NCI-H524 (cell line): ENCODE data around the gene PHRF1.
"Not testable (repeated sequence)": the region's sequence is repeated elsewhere in the genome, so short reads cannot be mapped to it uniquely, and the experiment has no call there.

Experiments used
- DNase-seq, 2 experiments: peaks; one replicate each; lab custom pipeline; 2025; lab: John Stamatoyannopoulos, UW

PHRF1 gene

DNA sequence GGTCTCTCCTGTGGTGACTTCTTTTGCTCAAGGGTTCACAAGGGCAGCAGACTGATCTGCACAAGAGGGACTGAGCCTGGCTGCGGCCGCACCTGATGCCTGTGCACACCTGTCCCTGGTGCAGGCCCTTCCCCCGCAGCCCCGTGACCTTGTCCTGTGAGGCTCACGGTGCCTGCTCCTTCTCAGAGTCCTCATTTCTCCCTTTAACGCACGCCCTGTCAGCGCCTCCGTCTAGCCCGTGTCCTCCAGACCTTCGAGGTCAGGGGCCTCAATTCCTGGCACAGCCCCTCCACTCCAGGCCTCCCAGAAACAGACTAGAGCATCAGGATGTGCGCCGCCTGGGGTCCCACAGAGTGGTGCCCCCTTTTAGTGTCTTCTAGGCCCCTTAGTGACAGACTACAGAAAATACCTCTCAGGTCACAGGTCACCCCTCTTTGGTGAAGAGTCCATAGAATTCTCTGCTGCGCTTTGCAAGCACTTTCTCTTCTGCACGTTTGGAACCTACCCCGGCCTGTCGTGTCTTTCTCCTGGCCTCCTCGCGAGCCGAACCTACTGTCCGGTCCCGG lies 59.8 kb downstream of the PHRF1 start:
- DNase-seq, result no peak

DNA sequence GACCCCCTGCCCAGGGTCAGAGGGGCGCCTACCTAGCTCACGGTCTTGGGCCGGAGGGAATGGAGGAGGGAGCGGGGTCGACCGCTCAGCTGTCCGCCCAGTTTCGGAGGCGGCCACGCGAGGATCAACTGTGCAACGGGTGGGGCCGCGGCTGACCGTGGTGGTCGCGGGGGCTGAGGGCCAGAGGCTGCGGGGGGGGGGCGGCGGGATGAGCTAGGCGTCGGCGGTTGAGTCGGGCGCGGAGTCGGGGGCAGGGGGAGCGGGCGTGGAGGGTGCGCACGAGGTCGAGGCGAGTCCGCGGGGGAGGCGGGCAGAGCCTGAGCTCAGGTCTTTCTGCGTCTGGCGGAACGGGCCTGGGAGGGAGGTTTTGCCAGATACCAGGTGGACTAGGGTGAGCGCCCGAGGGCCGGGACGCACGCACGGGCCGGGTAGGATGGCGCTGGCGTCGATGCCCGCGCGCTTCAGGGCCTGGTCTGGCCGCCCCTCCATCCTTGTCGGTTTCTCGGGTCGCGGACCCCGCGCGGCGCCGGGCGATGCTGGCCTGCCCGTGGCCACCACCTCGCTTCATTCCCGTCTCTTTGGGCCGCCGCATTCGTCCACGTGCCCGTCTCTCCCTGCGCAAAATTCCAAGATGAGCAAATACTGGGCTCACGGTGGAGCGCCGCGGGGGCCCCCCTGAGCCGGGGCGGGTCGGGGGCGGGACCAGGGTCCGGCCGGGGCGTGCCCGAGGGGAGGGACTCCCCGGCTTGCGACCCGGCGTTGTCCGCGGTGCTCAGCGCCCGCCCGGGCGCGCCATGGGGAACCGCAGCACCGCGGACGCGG lies 60.5 kb downstream of the PHRF1 start, which contains the start of gene DRD4:
Gene DRD4, plus strand, starts transcription at position 759 of the 822 bp plus-strand sequence. Its CDS starts 36 bp downstream, at position 795.
- no peak for DNase-seq

DNA sequence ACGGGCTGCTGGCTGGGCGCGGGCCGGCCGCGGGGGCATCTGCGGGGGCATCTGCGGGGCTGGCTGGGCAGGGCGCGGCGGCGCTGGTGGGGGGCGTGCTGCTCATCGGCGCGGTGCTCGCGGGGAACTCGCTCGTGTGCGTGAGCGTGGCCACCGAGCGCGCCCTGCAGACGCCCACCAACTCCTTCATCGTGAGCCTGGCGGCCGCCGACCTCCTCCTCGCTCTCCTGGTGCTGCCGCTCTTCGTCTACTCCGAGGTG lies 61.0 kb downstream of the PHRF1 start:
- no peak for DNase-seq

DNA sequence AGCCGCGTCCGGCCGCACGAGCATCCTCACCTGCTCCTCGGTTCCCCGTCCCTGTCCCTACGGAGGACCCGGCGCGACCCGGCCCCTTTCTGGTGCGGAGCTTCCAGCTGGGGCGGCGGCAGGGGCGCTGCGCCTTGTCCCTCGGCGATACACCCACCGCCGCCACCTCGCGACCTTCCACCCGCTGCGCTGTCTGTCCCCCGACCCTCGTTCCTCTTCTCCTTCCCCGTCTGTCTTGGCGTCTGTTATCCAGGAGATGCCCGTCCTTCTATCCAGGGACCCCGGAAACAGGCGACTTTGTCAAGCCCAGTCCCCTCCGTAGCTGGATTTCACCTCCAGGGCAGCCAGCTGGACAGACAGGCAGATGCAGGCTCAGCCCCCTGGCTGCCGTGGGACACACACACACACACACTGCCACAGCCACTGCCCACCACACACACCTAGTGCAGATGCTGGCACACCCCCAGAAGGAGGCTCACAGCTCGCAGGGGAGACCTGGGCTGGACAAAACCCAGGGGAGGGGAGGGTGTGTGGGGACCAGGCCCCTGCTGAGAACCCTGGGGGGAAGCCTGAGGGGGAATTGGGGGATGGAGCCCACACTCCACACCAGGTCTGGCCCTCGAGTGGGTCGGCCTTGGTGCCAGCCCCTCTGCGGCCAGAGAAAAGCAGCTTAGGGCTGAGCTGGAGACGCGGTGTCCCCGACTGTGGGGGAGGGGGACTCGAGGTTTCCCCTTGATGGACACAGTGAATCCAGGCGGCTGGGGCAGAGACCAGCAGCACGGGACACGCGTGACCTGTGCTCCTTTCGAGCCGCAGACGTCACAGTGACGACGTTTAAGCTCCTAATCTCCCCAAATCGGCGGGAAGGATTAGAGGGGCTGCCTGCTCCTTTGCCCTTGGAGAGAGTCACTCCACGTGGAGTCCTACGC lies 61.6 kb downstream of the PHRF1 start:
- no peak for DNase-seq

DNA sequence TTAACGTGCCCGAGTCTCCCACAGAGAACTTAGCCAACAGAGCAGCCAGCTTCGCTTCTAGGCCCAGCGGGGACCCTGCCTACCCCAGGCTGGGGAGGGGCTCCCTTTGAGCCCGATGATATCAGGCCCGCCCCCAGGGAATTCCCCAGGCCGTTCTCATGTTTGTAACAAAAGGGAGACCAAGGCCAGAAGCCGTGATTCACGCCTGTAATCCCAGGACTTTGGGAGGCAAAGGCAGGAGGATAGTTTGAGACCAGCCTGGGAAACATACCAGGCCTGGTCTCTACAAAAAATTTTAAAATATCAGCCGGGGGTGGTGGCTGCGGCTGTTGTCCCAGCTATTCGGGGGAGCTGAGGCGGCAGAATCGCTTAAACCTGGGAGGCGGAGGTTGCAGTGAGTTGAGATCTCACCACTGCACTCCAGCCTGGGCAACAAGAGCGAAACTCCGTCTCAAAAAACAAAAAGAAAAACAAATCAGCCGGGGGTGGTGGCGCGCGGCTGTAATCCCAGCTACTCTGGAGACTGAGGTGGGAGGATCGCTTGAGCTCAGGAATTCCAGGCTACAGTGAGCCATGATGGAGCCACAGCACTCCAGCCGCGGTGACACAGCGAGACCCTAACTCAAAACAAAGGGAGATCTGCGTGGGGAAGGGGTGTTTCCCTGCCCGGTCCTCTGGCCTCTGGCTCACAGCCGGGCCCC lies 62.5 kb downstream of the PHRF1 start:
- DNase-seq, result no peak

DNA sequence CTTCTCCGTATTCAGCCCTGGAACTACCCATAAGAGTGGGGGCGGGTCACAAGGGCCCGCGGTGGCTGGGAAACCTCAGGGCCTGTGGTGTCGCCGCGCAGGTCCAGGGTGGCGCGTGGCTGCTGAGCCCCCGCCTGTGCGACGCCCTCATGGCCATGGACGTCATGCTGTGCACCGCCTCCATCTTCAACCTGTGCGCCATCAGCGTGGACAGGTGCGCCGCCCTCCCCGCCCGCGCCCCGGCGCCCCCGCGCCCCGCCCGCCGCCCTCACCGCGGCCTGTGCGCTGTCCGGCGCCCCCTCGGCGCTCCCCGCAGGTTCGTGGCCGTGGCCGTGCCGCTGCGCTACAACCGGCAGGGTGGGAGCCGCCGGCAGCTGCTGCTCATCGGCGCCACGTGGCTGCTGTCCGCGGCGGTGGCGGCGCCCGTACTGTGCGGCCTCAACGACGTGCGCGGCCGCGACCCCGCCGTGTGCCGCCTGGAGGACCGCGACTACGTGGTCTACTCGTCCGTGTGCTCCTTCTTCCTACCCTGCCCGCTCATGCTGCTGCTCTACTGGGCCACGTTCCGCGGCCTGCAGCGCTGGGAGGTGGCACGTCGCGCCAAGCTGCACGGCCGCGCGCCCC lies 63.2 kb downstream of the PHRF1 start:
- DNase-seq, result no peak

DNA sequence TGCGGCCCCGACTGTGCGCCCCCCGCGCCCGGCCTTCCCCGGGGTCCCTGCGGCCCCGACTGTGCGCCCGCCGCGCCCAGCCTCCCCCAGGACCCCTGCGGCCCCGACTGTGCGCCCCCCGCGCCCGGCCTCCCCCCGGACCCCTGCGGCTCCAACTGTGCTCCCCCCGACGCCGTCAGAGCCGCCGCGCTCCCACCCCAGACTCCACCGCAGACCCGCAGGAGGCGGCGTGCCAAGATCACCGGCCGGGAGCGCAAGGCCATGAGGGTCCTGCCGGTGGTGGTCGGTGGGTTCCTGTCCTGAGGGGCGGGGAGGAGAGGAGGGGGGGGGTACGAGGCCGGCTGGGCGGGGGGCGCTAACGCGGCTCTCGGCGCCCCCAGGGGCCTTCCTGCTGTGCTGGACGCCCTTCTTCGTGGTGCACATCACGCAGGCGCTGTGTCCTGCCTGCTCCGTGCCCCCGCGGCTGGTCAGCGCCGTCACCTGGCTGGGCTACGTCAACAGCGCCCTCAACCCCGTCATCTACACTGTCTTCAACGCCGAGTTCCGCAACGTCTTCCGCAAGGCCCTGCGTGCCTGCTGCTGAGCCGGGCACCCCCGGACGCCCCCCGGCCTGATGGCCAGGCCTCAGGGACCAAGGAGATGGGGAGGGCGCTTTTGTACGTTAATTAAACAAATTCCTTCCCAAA lies 63.9 kb downstream of the PHRF1 start:
- no peak for DNase-seq

DNA sequence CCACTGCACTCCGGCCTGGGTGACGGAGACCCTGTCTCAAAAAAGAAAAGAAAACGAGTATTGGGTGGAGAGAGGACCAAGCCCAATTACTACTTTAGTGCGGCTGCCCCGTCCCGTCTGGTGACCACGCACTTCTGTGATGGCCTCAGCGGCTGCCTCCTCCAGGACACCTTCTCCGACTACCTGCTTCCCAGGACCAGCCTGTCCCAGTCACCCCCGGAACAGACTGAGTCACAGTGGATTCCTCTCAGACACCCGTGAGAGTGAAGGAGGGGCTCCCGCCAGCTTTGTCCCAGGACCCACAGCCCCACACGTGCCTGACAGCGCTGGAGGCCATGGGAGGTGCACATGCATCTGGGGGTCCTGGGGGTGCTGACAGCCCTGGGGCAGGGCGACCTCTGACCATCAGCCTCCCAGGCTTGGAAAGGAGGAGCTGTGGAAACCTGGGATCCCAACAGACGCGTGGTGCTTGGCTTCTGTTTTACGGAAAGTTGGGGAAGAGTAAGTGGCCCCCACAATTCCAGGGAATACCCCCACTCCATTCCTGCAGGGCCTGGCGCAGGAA lies 65.6 kb downstream of the PHRF1 start:
- DNase-seq, result no peak

DNA sequence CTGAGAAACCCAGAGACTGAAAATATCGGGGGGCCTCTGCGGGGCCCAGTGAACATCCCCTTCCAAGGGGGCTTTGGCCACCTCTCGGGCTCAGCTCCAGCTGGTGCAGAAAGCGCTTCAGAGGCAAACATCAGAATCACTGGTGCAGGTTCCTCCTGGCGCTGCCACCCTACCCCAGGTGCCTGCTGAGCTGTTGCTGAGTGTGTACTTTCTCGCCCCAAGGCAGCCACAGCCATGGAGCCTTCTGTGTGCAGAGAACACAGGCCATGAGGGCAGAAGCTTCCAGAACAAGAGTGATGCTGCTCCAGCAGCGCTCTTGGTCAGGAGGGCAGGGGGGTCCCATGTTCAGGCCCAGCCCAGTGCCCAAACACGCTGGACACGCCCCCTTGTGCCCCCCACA lies 67.1 kb downstream of the PHRF1 start:
- DNase-seq, result no peak

DNA sequence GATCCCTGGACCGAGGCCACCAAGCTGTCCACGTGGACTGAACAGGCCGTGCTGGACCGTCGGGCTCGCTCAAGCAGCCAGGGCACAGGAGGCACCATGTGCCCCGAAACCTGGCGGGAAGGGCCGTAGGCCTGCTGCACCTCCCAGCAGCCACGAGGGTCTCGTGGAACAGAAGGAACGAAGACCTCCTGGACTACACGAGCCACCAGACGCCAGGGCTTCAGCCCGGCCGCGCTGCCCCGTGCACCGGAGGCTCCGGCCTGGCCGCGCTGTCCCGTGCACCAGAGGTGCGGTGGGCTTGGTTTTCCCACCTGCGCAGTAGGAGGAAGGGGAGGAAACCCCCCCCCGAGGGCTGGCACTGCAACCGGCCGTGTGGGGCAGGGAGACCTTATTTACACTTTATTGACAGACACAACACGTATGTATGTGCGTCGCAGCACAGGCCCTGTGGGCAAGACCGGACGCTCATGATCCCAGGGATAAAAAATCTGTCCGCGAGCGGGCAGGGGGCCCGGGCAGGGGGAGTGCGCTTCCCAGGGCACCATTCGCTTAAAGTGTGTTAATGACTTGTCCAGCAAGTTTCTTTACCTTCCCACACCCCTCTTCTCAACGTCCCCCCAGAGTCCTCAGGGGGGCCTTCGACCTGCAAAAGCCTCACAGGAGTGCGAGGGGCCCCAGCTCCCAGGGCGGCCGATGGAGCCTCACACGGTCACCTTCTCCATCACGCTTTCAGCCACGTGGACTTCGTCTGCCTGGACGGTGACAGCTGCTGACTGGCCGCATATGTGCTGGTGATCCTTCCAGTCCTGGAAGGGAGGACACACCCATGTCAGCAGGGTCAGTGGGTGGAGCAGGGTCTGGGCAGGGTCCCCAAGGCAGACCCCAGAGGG lies 67.8 kb downstream of the PHRF1 start:
- no peak for DNase-seq

DNA sequence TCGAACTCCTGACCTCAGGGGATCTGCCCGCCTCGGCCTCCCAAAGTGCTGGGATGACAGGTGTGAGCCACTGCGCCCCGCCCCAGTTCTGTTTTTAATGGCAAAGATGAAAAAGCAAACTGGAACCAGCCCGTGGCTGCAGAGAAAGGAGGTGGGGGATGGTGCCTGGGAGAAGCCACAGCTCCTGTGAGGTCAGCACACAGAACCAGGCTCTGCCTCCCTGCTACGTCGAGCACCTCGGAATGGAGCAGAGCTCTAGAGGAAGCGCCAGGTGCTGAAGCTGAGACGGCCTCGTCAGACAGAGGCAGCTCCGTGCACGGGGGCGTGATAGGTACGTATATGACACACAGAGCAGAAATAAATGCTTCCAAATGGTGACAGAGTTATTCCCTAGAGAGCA lies 69.3 kb downstream of the PHRF1 start:
- DNase-seq, result no peak

DNA sequence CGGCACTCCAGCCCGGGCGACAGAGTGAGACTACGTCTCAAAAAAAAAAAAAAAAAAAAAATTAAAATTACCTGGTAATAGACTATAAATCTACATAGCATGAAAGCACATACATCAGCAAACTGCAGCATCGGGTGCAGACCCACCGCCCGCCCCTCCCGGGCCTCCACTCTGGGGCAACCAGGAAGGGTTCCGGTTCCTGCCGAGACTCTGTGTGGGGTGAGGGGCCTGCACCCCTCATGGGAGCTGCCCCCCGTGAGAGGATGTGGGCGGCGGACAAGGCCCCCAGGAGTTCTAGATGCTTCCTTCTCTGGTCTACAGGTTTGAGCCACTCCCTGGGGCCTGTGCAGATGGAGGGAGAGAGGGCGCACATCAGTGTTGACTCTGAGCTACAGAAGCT lies 69.9 kb downstream of the PHRF1 start:
- no peak for DNase-seq

DNA sequence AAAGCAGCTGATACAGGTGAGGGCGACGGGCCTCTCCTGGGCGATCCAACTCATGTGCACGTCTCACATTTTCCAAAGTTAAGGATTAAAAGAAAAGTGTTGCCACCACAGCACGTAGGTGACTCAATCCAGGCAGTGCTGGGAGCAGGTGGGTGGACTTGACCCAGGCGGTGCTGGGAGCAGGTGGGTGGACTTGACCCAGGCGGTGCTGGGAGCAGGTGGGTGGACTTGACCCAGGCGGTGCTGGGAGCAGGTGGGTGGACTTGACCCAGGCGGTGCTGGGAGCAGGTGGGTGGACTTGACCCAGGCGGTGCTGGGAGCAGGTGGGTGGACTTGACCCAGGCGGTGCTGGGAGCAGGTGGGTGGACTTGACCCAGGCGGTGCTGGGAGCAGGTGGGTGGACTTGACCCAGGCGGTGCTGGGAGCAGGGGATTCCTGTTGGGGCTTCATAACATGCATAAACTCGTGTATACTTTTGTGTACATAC lies 71.4 kb downstream of the PHRF1 start:
- not testable (repeated sequence) for DNase-seq

DNA sequence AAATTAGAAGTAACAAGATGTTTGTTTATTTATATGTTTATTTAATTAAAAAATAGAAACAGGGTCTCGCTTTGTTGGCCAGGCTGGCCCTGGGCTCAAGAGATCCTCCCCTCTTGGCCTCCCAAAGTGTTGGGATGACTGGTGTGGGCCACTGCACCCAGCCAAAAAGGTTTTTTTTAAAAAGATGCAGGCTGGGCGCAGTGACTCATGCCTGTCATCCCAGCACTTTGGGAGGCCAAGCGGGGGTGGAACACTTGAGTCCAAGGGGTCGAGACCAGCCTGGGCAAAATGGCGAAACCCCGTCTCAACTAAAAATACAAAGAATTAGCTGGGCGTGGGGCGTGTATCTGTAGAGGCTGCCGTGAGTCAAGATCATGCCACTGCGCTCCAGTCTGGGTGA lies 74.2 kb downstream of the PHRF1 start:
- no peak for DNase-seq

DNA sequence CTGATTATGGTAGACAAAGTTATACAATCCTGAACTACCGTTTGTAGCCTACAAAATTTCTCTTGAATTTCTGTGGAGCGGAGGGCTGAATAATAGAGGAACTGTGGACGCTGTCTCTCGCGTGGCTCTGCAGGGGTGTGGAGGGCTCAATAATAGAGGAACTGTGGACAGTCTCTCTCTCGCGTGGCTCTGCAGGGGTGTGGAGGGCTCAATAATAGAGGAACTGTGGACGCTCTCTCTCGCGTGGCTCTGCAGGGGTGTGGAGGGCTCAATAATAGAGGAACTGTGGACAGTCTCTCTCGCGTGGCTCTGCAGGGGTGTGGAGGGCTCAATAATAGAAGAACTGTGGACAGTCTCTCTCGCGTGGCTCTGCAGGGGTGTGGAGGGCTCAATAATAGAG lies 76.9 kb downstream of the PHRF1 start:
- DNase-seq, result not testable (repeated sequence)

DNA sequence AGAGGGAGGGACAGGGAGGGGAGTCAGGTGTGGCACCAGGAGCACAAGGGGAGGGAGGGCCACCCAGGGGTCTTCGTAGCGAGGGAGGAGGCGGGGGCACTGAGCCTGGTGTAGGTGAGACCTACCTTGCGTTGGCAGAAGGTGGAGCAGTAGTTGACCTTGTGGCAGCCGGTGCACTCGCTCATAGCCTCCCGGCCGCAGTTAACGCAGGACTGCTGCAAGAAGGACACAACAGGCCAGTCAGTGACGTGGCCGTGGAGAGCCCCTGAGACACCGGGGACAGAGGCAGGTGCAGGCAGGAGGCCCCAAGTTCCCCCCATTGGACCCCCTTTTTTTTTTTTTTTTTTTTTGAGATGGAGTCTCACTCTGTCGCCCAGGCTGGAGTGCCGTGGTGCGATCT lies 77.6 kb downstream of the PHRF1 start:
- no peak for DNase-seq

DNA sequence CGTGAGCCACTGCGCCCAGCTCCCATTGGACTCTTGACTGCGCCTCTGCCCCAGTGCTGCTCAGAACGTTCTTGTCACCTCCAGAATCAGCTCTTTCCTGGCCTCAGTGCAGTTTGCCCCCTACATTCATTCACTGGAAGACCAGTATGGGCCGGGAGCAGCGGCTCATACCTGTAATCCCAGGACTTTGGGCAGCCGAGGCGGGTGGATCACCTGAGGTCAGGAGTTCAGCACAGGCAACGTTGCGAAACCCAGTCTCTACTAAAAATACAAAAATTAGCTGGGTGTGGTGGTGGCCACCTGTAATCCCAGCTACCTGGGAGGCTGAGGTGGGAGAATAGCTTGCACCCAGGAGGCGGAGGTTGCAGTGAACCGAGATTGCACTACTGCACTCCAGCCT lies 78.2 kb downstream of the PHRF1 start:
- DNase-seq, result not testable (repeated sequence)

DNA sequence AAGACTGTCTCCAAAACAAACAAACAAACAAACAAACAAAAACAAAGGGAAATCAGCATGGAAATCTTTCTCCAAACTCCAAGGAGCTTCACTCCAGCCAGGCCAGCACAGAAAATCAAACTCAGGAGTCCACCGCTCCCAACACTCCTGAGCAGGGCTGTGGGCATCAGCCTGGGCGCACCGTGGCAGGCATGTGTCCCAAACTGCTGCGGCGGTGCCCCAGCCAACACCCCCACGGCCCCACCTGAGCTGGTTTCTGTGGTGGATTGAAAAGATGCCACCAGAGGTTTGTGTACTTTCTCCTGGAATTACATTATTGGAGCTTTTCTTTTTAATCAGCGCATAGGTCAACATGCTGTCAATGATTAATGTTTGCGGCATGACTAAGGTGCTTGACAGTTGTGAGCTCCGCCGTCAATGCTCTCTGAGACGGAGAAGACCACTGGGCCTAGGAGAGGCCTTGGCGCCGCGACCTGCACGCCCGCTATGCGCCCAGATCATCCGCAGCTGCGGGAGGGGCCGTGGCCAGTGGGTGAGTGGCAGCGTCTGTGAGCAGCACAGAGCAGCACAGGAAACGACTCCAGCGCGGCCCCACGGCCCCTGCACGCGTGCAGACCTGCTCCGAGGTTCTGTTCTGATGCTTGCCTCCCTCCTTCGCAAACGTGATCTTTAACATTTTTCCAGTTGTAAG lies 78.9 kb downstream of the PHRF1 start:
- no peak for DNase-seq

DNA sequence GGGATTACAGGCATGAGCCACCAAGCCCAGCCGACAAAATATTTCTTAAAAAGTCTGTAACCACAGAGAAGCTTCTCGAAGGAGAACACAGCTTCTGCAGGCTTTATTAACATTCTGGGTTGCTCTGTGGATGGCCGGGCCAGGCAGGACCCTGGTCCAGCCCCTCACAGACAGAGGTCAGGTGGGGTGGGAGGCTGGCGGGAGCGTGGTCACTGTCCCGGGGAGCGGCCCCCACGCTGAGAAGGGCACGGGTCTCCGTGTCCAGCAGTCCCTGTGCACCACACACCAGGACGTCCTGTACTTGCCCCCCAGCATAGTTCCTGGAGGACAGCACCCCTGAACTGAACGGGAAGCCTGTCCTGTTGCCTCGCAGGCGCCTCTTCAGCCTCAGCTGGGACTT lies 80.2 kb downstream of the PHRF1 start:
- DNase-seq, result no peak
